ENCODE measurements around the gene TBC1D9. TPM values are rescaled to one million over a fixed set of nuclear protein-coding genes. Genes with fewer than 3 reads are reported as not detected.

The TBC1D9 gene
- polyA plus RNA-seq, 2 of the 4 experiments (the other 2 are of a cell fraction): 5.6 to 11.8 TPM

DNA sequence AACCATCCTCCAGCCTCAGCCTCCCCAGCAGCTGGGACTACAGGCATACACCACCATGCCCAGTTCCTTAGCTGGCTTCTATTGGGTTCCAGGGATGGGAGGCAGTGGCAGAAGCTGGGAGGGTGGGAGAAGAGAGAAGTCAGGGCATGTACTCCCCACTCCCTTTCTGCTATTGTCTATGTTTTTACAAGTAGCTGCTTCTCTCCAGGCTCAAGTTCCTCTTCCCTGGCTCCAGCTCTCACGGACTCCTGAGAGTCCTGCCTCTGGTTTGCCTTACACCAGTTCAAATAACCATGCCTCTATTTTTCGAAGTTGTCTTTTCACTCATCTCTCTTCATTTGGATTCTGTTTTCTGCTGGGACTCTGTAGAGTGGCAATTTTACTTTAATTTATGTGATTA is 2.9 kb downstream of the TBC1D9 start:
- DNase-seq (ENCODE audit: low read depth in 1 of 2, low spot score in 1 of 2): no peak
- FAIRE-seq: no peak
- ChIA-PET CTCF (interaction anchor here (0.6 to 1.4 kb wide), 3 partner anchors 10 to 139 kb away, joined by 3 to 4 read pairs (median 3); no protein-coding TSS in a partner anchor), POLR2A (no interaction called here)
- no peak overlapping the region for H3K4me3 ChIP-seq
- no peak for TF ChIP-seq ZC3H11A (IDR thresholded peaks at IDR 0.05)
- TF ChIP-seq SREBF2 (IDR thresholded peaks at IDR 0.05): no peak
- TF ChIP-seq EP300 (IDR thresholded peaks at IDR 0.05): no peak
- TF ChIP-seq CHD2 (IDR thresholded peaks at IDR 0.05; ENCODE audit: low read length, partially characterized antibody): no peak
- no peak for TF ChIP-seq HOXB5 (CRISPR knock-in tag; IDR thresholded peaks at IDR 0.05)
- TF ChIP-seq, protein P1, sequence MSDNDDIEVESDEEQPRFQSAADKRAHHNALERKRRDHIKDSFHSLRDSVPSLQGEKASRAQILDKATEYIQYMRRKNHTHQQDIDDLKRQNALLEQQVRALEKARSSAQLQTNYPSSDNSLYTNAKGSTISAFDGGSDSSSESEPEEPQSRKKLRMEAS (IDR thresholded peaks at IDR 0.05): no peak
- TF ChIP-seq KDM1A (IDR thresholded peaks at IDR 0.05; ENCODE audit: low read depth): no peak
- TF ChIP-seq RCOR1 (IDR thresholded peaks at IDR 0.05; ENCODE audit: low read depth, low read length): no peak
- TF ChIP-seq, protein P2, sequence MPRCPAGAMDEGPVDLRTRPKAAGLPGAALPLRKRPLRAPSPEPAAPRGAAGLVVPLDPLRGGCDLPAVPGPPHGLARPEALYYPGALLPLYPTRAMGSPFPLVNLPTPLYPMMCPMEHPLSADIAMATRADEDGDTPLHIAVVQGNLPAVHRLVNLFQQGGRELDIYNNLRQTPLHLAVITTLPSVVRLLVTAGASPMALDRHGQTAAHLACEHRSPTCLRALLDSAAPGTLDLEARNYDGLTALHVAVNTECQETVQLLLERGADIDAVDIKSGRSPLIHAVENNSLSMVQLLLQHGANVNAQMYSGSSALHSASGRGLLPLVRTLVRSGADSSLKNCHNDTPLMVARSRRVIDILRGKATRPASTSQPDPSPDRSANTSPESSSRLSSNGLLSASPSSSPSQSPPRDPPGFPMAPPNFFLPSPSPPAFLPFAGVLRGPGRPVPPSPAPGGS (IDR thresholded peaks at IDR 0.05): no peak
- TF ChIP-seq PHF8 (IDR thresholded peaks at IDR 0.05; ENCODE audit: borderline replicate concordance, low read depth): no peak
- TF ChIP-seq HOXA7 (CRISPR knock-in tag; IDR thresholded peaks at IDR 0.05): no peak
- TF ChIP-seq RARB (CRISPR knock-in tag; IDR thresholded peaks at IDR 0.05): no peak
- TF ChIP-seq CBX2 (IDR thresholded peaks at IDR 0.05; ENCODE audit: borderline replicate concordance, low read depth): no peak
- TF ChIP-seq MYC (IDR thresholded peaks at IDR 0.05; ENCODE audit: borderline replicate concordance, low read length): no peak
- TF ChIP-seq ZNF302 (CRISPR knock-in tag; IDR thresholded peaks at IDR 0.05): no peak
- H3K4me2 ChIP-seq: no peak overlapping the region
- H3K27ac ChIP-seq: no peak overlapping the region
- WGBS (ENCODE audit: missing lambda C conversion rate): 84% methylated on average over 2 of the region's 2 CpGs
- no peak for ATAC-seq
- peaks cover 13% of the 10 kb centered on the region; the same call in 2 of the 3 replicates for H3K4me1 ChIP-seq
- peaks cover 4% of the 10 kb centered on the region; the same call in 1 of the 3 replicates for H3K9me3 ChIP-seq

DNA sequence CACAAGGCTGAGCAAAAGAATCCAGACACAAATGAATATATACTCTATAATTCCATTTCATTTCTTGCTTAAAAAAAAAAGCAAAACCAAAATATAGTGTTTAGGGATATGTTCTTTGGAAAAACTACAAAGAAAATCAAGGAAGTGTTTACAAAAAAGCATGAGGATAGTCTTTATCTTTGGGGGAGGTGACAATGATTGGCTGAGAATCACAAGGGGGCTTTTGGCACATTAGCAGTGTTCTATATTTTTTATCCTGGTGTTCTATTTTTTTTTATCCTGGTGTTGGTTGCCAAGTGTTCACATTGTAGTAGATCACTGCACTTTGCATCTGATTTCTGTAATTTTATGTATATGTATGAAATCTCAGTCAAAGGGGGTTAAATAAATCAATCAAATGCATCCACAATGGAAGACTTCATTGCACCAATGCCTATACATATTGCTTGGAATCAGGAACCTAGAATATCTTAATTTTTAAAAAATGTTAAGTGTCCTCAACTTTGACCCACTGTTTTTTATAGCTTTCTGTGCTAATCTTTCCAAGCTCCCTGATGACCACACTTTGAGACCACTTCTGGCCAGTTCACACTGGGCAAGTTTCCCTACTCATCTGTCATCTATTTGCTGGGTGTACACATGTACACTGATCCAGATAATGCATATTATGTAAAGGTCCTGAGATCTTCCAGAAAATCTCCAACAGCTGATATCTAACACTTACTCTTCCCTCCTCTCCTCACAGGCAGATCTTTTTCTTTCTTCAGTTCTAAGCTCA is 3.7 kb downstream of the TBC1D9 start:
- Histone ChIP-seq H3K4me3 (no peak overlapping the region), H3K9me3 (peaks cover 5% of the 10 kb centered on the region; the same call in 1 of the 3 replicates), H3K4me2 (no peak overlapping the region), H3K4me1 (peaks cover 13% of the 10 kb centered on the region; the same call in 2 of the 3 replicates), H3K27ac (no peak overlapping the region)
- FAIRE-seq (no peak), ATAC-seq (no peak), DNase-seq (ENCODE audit: low read depth in 1 of 2, low spot score in 1 of 2) (no peak)
- no peak for TF ChIP-seq EHMT2 (IDR thresholded peaks at IDR 0.05; ENCODE audit: low read depth)
- no peak for TF ChIP-seq FOXS1 (CRISPR knock-in tag; IDR thresholded peaks at IDR 0.05)
- no peak for TF ChIP-seq POLR2A (IDR thresholded peaks at IDR 0.05; ENCODE audit: low read length)
- TF ChIP-seq CHD4 (IDR thresholded peaks at IDR 0.05; ENCODE audit: borderline replicate concordance): no peak
- no peak for TF ChIP-seq CBX2 (IDR thresholded peaks at IDR 0.05; ENCODE audit: borderline replicate concordance, low read depth)
- no peak for TF ChIP-seq SMC3 (IDR thresholded peaks at IDR 0.05)
- TF ChIP-seq, protein P3, sequence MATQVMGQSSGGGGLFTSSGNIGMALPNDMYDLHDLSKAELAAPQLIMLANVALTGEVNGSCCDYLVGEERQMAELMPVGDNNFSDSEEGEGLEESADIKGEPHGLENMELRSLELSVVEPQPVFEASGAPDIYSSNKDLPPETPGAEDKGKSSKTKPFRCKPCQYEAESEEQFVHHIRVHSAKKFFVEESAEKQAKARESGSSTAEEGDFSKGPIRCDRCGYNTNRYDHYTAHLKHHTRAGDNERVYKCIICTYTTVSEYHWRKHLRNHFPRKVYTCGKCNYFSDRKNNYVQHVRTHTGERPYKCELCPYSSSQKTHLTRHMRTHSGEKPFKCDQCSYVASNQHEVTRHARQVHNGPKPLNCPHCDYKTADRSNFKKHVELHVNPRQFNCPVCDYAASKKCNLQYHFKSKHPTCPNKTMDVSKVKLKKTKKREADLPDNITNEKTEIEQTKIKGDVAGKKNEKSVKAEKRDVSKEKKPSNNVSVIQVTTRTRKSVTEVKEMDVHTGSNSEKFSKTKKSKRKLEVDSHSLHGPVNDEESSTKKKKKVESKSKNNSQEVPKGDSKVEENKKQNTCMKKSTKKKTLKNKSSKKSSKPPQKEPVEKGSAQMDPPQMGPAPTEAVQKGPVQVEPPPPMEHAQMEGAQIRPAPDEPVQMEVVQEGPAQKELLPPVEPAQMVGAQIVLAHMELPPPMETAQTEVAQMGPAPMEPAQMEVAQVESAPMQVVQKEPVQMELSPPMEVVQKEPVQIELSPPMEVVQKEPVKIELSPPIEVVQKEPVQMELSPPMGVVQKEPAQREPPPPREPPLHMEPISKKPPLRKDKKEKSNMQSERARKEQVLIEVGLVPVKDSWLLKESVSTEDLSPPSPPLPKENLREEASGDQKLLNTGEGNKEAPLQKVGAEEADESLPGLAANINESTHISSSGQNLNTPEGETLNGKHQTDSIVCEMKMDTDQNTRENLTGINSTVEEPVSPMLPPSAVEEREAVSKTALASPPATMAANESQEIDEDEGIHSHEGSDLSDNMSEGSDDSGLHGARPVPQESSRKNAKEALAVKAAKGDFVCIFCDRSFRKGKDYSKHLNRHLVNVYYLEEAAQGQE (IDR thresholded peaks at IDR 0.05): no peak
- no peak for TF ChIP-seq FOSL2 (IDR thresholded peaks at IDR 0.05)
- no peak for TF ChIP-seq FOSL2 (CRISPR knock-in tag; IDR thresholded peaks at IDR 0.05)
- no peak for TF ChIP-seq ZFP36 (IDR thresholded peaks at IDR 0.05; ENCODE audit: borderline replicate concordance, partially characterized antibody)
- TF ChIP-seq ZNF302 (CRISPR knock-in tag; IDR thresholded peaks at IDR 0.05): no peak
- ChIA-PET POLR2A (no interaction called here), CTCF (interaction anchor here (1.2 to 1.4 kb wide), 2 partner anchors 9 to 13 kb away, joined by 3 read pairs; no protein-coding TSS in a partner anchor)
